Neural cell (in vitro differentiated cells): ENCODE results near the gene IGSF3.

Source experiments
- EZH2 ChIP-seq: fragments of 200-600, 300-800 bp; shearing (Covaris generic), sonication (generic); IDR thresholded peaks from 2 replicates; pipeline ENCODE4 v1.6.1; 2014; ENCODE audit warnings: antibody characterized with exemption, low read length, borderline replicate concordance, mild to moderate bottlenecking; ENCODE audit not compliant: insufficient read depth, poor library complexity, severe bottlenecking
- POLR2AphosphoS5 ChIP-seq: IDR thresholded peaks from 2 replicates; pipeline ENCODE4 v1.6.1; 2012
- TAF1 ChIP-seq: IDR thresholded peaks from 2 replicates; pipeline ENCODE4 v1.6.1; 2012; ENCODE audit warnings: low read depth
- TF ChIP-seq, protein P1 (sequence below): IDR thresholded peaks from 2 replicates; pipeline ENCODE4 v1.6.1; 2012; ENCODE audit warnings: borderline replicate concordance
- TF ChIP-seq, protein P2 (sequence below): fragments of 450-650 bp; IDR thresholded peaks from 2 replicates; pipeline ENCODE4 v1.5.1; 2014; ENCODE audit warnings: antibody characterized with exemption, mild to moderate bottlenecking, moderate library complexity; ENCODE audit not compliant: poor library complexity, severe bottlenecking

DNA sequence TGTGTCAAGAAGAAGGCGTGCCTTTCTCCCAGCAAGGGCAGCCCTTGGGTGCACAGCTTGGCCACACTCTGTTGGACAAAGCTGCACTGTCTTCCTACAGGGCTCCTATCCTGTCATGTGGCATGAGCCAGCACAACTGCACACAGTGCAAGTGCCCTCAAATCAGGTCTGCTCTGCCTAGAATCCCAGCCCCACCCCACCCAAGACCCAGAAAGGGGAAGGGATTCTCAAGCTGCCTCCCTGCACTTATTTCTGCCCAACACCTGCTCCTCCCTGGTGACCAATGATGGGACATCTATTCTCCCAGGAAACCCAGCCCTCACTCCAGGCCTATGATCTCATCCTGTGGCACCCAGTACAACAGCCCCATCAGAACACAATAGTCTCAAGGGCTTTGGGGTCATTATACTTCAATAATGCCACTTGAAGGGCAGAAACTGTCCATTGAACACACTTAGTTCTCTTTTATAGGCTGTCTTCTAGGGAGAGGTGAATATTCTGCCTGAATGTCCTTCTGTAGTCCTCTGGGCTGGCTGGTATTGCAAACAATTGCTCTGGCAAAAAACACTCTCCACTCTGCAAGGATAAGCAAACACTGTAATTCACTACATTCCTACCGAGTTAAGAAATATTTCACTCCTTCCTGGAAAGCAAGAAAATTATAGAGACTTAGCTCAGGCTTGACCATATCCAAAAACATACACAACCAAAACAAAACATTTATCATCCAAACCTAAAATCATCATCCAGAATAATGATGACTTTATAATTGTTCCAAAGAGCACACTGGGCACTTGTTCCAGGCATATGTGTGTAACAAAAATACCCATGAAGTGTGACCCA is 43.1 kb upstream of the IGSF3 start:
- TF ChIP-seq, protein P1, sequence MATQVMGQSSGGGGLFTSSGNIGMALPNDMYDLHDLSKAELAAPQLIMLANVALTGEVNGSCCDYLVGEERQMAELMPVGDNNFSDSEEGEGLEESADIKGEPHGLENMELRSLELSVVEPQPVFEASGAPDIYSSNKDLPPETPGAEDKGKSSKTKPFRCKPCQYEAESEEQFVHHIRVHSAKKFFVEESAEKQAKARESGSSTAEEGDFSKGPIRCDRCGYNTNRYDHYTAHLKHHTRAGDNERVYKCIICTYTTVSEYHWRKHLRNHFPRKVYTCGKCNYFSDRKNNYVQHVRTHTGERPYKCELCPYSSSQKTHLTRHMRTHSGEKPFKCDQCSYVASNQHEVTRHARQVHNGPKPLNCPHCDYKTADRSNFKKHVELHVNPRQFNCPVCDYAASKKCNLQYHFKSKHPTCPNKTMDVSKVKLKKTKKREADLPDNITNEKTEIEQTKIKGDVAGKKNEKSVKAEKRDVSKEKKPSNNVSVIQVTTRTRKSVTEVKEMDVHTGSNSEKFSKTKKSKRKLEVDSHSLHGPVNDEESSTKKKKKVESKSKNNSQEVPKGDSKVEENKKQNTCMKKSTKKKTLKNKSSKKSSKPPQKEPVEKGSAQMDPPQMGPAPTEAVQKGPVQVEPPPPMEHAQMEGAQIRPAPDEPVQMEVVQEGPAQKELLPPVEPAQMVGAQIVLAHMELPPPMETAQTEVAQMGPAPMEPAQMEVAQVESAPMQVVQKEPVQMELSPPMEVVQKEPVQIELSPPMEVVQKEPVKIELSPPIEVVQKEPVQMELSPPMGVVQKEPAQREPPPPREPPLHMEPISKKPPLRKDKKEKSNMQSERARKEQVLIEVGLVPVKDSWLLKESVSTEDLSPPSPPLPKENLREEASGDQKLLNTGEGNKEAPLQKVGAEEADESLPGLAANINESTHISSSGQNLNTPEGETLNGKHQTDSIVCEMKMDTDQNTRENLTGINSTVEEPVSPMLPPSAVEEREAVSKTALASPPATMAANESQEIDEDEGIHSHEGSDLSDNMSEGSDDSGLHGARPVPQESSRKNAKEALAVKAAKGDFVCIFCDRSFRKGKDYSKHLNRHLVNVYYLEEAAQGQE, result no peak
- TF ChIP-seq, protein P2, sequence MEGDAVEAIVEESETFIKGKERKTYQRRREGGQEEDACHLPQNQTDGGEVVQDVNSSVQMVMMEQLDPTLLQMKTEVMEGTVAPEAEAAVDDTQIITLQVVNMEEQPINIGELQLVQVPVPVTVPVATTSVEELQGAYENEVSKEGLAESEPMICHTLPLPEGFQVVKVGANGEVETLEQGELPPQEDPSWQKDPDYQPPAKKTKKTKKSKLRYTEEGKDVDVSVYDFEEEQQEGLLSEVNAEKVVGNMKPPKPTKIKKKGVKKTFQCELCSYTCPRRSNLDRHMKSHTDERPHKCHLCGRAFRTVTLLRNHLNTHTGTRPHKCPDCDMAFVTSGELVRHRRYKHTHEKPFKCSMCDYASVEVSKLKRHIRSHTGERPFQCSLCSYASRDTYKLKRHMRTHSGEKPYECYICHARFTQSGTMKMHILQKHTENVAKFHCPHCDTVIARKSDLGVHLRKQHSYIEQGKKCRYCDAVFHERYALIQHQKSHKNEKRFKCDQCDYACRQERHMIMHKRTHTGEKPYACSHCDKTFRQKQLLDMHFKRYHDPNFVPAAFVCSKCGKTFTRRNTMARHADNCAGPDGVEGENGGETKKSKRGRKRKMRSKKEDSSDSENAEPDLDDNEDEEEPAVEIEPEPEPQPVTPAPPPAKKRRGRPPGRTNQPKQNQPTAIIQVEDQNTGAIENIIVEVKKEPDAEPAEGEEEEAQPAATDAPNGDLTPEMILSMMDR, result no peak
- no peak for TF ChIP-seq EZH2
- TF ChIP-seq POLR2AphosphoS5, result no peak
- no peak for TF ChIP-seq TAF1
